Measurements from ENCODE around the gene IGF2BP2.
A peak's percentile ranks its signal among the peaks of the same experiment; 100 is the strongest.
"Not testable (repeated sequence)": the region's sequence is repeated elsewhere in the genome, so short reads cannot be mapped to it uniquely, and the experiment has no call there.

IGF2BP2 gene

GRCh38 chr3:185831990-185832389 is 7.1 kb upstream of the IGF2BP2 start:
- no peak for DNase-seq

GRCh38 chr3:185831195-185831594 is 6.4 kb upstream of the IGF2BP2 start:
- DNase-seq = no peak

DNA sequence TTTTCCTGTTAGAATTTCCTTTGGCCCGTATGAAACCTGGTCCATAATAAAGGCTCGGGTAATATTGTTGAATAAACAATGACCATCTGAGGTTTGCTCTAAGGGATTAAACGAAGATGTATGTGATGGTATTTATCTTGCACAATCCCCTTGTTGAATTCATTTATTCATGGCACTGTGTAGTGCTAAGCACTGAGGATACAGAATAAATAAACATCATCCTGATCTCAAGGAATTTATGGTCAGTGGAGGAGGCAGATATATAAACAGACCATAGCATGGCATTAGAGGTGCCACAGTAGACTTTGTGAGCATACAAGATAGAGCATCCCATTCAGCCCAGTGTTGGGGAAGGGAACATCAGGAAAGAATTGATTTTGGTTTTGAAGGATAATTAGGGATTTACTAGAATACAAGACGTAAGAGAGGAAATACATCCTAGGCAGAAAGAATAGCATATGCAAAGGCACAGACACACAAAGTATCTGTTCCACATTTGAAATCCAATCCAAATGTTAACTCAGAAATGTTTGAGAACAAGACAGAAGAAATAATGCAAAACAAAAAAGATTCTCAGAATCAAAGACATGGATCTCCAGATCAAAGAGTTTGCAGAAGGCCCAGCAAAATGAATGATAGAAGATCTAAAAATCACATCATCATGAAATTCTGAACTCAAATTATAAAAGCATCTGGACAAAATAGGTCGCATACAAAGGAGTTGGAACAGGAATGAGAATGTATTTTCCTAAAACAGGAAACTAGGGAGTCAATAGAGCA is 5.4 kb upstream of the IGF2BP2 start:
- no peak for DNase-seq

DNA sequence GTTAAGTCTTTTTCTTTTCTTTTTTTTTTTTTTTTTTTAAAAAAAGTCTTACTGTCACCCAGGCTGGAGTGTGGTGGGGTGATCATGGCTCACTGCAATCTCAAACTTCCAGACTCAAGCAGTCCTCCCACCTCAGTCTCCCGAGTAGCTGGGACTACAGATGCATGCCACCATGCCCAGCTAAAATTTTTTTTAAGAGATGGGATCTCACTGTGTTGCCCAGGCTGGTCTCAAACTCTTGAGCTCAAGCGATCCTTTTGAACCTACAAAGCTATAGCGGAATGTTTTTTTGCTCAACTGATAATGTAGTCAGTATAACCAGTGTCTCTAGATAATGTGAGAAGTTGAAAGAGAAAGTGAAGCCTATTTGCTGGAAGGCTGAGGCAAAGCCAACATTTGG is 3.9 kb upstream of the IGF2BP2 start:
- DNase-seq = no peak

DNA sequence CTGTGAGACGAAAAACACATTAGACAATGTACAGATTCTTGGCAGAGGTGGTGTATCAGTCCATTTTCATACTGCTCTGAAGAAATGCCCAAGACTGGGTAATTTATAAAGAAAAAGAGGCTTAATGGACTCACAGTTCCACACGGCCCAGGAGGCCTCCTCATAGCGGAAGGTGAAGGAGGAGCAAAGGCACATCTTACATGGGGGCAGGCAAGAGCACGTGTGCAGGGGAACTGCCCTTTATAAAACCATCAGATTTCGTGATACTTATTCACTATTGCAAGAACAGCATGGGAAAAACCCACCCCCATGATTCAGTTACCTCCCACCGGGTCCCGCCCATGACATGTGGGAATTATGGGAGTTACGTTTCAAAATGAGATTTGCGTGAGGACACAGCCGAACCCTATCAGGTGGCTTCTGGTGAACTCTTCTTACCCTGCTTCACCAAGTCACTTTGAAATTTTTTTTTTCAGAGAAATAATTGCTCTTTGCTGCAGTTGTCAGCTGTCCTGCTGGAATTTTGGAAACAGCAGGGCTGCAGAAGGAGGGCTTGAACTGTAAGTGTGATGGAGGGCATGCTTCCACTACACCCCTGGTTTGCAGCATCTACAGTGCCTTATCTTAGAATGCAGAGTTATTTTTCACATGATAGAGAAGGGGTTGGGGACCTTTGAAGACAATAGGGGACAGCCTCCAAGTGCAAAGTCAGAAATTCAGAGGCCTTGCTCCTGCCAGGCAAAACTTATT is 2.9 kb upstream of the IGF2BP2 start:
- no peak for DNase-seq

GRCh38 chr3:185825639-185826481 is 1.0 kb upstream of the IGF2BP2 start:
- peak; percentile 29 for DNase-seq

DNA sequence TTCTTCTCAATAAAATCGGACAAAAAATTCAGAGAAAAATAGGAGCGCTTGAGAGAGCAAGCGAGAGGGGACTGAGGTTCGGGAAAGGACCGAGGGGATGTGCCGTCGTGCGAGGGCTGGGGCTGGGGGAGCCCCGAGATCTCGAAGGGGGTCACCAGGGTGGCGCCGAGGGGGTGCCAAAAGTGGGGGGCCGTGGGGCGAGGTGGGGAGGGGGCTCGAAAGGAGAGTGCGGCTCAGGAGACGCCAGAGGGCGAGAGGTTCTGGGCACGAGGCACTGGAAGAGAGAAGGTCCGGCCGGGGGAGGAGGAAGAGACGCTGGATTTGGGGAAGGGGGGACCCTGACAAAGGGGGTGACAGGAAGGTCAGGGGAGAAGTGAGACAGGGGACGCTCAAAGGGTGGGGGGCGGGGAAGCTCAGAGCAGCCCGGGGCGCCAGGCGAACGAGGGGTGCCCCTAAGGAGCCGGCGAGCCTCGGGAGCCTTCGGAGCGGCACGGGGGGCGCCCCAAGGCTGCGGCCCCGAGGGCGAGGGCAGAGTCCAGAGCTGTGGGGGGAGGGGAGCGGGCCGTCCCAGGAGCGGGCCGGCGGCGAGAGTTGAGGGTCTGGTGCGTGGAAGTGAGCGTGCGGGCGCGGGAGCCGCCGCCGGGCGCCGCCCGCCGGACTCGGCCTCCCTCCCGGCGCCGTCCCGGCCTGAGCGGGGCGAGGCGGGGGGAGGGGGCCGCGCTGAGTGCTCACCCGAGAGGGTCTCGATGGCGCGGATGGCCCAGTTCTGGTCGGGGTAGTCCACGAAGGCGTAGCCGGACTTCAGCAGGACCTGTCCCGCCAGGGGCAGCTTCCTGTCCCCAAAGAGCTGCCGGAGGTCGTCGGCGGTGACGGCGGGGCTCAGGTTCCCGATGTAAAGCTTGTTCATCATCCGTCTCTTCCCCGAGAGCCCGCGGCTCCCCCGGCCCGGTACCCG is 514 bp downstream of the IGF2BP2 start:
- no peak for DNase-seq

GRCh38 chr3:185823078-185824044 is 1.5 kb downstream of the IGF2BP2 start:
- DNase-seq = peak; percentile 12

DNA sequence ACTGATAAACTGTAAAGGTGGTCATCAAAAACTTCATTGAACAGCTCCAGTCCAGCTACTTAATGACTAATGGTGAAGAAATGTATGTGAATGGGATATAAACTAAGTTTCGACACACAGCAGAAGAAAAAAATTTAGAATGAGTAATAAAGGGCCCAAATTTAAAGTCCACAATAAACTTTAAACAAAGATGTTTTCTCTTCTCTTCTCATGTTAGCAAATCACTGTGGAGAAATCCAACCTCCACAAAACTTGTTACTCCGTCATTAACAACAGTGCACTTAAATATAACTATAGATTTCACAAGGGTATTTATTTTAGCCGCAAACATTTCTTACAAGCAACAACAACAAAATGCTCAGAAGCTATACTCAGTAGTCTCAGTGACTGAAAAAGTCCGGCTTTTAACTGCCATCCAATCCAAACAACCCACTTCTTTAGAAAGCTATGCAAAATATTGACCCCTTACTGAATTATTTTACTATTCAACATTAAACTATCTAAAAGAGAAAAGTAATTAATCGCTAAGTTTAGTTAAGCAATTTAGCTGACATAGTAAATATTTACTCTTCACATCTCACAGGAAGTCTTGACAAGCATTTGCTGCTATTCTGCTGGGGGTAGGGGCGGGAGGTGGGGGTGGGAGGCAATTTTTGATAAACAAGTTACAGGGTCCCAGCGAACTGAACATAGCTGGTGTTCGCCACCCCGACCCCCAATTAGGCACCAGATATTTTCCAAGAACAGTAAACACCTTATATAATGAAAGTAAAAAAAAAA is 2.4 kb downstream of the IGF2BP2 start:
- no peak for DNase-seq

DNA sequence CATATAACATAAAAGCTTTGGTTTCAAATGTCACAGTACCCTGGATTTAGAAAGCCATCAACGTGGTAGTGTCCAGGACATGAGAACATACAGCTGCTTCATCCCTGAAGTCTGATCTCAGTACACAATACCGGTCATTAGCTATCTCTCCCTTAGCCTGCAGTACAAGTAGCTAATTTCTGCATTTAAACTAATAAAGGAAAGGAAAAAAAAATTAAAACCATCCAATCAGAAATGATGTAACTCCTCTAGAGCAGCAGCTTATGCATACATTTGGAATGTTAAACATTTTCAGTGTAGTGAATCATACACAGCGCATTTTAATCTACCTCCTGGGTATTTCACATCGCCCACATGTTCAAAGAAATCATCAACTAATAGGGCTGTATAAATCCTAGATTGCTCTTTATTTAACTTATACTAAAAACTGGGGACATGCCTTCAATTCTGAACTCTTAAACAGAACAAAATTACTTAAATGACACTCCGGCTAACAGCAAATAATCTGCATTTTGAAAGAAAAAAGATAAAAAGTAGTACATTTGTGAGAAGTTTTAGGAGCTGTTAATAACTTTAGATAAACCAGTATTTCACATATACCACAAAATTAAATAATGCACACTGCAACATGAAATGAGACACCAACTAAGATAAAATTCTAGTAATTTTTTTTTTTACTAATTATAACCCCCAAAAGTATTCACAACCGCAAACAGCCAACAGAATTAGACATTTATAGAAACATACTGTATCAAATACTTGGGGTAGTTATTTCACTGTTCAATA is 3.7 kb downstream of the IGF2BP2 start:
- DNase-seq = no peak

GRCh38 chr3:185818267-185818875 is 6.5 kb downstream of the IGF2BP2 start:
- no peak for DNase-seq

DNA sequence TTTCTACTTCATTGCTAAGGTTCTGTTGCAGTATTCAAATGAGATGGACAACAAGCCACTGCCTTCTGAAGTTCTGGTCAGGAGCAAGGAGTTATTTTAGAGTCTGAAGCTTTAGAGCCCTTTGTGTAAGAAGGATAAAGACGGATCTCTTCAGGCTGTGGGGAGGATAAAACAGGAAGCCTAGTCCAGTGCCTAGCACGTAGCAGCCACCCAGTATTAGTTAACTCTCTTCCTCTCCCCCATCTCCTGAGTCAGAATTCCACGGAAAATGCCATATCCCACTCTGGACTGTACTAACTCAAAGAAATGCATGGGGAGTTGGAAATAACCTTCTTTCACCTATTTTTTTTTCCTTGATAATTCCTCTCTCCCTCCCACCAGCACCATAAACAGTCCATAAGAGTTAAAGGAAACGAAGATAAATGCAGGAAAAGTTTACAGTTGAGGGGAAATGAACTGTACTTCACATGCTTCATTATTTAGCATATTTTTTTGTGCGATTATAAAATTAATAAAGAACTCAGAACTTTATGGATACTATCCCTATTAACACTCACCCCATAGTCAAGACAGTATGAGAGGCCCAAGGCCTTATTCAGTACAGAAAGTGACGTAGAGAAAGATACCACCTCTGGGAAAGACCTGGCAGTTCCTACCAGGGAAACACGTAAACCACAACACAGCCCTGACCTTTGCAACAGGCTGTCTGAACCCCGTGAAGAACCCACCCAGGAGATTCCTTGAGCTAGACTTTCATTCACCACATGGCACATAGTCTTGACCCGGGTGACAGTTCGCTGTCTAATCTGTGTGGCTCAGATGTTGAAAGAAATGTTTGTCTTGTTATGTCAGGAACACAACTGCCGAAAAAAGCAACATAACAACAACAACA is 9.2 kb downstream of the IGF2BP2 start:
- no peak for DNase-seq

- DNase-seq = no peak
Observed at GRCh38 chr3:185813691-185814215, 11.1 kb downstream of the IGF2BP2 start.

GRCh38 chr3:185813205-185813604 is 11.6 kb downstream of the IGF2BP2 start:
- no peak for DNase-seq

DNA sequence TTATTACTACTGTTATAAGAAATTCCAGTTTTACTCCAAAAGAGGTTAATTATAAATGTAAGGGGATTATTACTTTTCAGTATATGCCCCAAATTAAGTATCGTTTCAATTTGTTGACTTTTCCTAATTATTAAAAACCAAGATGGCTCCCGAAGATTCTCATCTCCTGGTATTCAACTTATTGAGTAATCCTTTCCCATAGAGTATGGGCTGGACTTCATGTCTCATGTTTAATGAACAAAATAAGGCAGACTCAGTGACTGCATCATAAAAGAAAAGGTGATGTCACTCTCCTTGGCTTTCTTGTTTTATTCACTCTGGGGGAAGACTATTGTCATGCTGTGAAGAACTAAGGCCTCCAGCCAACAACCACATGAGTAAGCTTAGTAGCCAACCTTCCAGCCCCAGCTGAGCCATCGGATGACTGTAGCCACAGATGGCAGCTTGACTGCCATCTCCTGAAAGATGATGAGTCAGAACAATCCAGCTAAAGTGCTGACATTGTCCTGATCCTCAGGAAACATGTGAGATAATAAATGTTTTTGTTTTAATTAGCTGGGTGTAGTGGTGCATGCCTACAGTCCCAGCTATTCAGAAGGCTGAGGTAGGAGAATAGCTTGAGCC is 17.3 kb downstream of the IGF2BP2 start:
- no peak for DNase-seq

DNA sequence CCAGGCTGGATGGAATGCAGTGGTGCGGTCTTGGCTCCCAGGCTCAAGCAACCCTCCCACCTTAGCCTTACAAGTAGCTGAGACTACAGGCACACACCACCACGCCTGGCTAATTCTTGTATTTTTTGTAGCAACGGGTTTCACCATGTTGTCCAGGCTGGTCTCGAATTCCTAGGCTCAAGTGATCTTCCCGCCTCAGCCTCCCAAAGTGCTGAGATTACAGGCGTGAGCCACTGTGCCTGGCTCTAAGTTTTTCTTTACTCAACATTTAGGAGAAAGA is 26.1 kb downstream of the IGF2BP2 start:
- DNase-seq = not testable (repeated sequence)

Data from CD4-positive, alpha-beta T cell treated with Interleukin-10 for 1 hour (primary cell).